K562 (cell line): ENCODE measurements around the gene OR5L1. TPM values are rescaled to one million over a fixed set of nuclear protein-coding genes. Genes with fewer than 3 reads are reported as not detected.

Experiments
- ATAC-seq: fragments of 200-7000 bp; cut with Tn5 transposase; 3 replicates; pipeline ENCODE4 v1.9.1; 2020; ENCODE audit warnings: moderate library complexity
- BruUV-seq: library from RNA; stranded (reverse); fragments of 400-500 nt; replicated peaks from 2 replicates; lab custom pipeline; 2021; lab: Mats Ljungman, UMichigan
- CTCF ChIA-PET: fragments of 300-600 bp; formaldehyde crosslinking; extraction: SDS; loops from one replicate; lab custom pipeline; 2021; ENCODE audit warnings: low intra/inter-chr PET ratio; lab: Yijun Ruan, JAX
- POLR2A ChIA-PET: fragments of 300-600, 350-650 bp; sonication (Branson Sonifier 250); formaldehyde crosslinking; extraction: SDS; loops from one replicate; lab custom pipeline; 2021; ENCODE audit warnings: antibody characterized with exemption, inconsistent platforms; lab: Yijun Ruan, JAX
- DNase-seq, 4 experiments: peaks; one replicate each; pipeline versions ENCODE4 v3.0.0 to v3.0.0-alpha.2; 2011 to 2018; ENCODE audit warnings: low spot score in 3 of 4, mixed read lengths in 3 of 4; ENCODE audit errors: extremely low read depth in 1 of 4
- FAIRE-seq: peaks from 2 replicates; lab custom pipeline; 2011; peaks lifted over from hg19 to GRCh38; lab: Jason Lieb, UNC
- H2AFZ ChIP-seq: 2 replicates; pipeline ENCODE4 v1.6.0; 2011; ENCODE audit warnings: low read depth, low read length, control low read depth, inconsistent platforms
- H3K27ac ChIP-seq: fragments of 200-600 bp; 3 replicates; pipeline ENCODE4 v1.8.0; 2011; ENCODE audit warnings: low read depth, mild to moderate bottlenecking, control low read depth, inconsistent platforms, low read length, moderate library complexity, mixed read lengths; ENCODE audit errors: extremely low read depth
- H3K27me3 ChIP-seq, 2 experiments: fragments of 300-600 bp in 1 of 2; 2 replicates in 1 of 2; 3 replicates in 1 of 2; pipeline versions ENCODE4 v1.6.0 to v1.8.0; 2011; ENCODE audit warnings: inconsistent platforms in 2 of 2, low read length in 2 of 2, mild to moderate bottlenecking in 1 of 2, mixed read lengths in 1 of 2, moderate library complexity in 1 of 2; ENCODE audit not compliant: control insufficient read depth in 2 of 2, insufficient read depth in 2 of 2
- H3K36me3 ChIP-seq: fragments of 300-600 bp; 3 replicates; pipeline ENCODE4 v1.8.0; 2011; ENCODE audit warnings: mild to moderate bottlenecking, low read length, inconsistent platforms; ENCODE audit not compliant: control insufficient read depth, insufficient read depth
- H3K4me1 ChIP-seq, 2 experiments: fragments of 200-600 bp in 1 of 2; replicated peaks in 1 of 2; 2 replicates in 1 of 2; 3 replicates in 1 of 2; pipeline versions ENCODE4 v1.5.1 to v1.8.0; 2011; ENCODE audit warnings: inconsistent platforms in 2 of 2, low read length in 2 of 2, mild to moderate bottlenecking in 1 of 2, mixed read lengths in 1 of 2, moderate library complexity in 1 of 2; ENCODE audit not compliant: control insufficient read depth in 2 of 2, insufficient read depth in 2 of 2
- H3K4me2 ChIP-seq: 2 replicates; pipeline ENCODE4 v1.6.1; 2011; ENCODE audit warnings: low read length, control low read depth, inconsistent platforms, mixed read lengths; ENCODE audit not compliant: insufficient read depth
- H3K4me3 ChIP-seq: fragments of 200-600 bp; sonication (generic), shearing (Covaris generic); 2 replicates; pipeline ENCODE4 v1.5.1; 2016; ENCODE audit warnings: control low read depth, inconsistent platforms
- H3K79me2 ChIP-seq: fragments of 200-600 bp; 3 replicates; pipeline ENCODE4 v1.8.0; 2011; ENCODE audit warnings: low read length, inconsistent platforms; ENCODE audit not compliant: control insufficient read depth, insufficient read depth
- H3K9ac ChIP-seq, 2 experiments: 2 replicates each; pipeline versions ENCODE4 v1.6.0 to v1.6.1; 2011; ENCODE audit warnings: low read depth in 2 of 2, low read length in 2 of 2, control low read depth in 1 of 2, inconsistent platforms in 1 of 2, mild to moderate bottlenecking in 1 of 2, mixed read lengths in 1 of 2; ENCODE audit not compliant: insufficient read depth in 1 of 2
- H3K9me1 ChIP-seq: one replicate; pipeline ENCODE4 v1.6.0; 2011; ENCODE audit warnings: inconsistent platforms, mild to moderate bottlenecking, low read length, moderate library complexity; ENCODE audit not compliant: control insufficient read depth, insufficient read depth
- H3K9me3 ChIP-seq: replicated peaks from 2 replicates; pipeline ENCODE4 v1.5.1; 2011; ENCODE audit warnings: low read depth, low read length, inconsistent platforms; ENCODE audit not compliant: control insufficient read depth, insufficient read depth
- H4K20me1 ChIP-seq: replicated peaks from 2 replicates; pipeline ENCODE4 v1.6.1; 2011; ENCODE audit warnings: low read length, inconsistent platforms, mixed read lengths; ENCODE audit not compliant: control insufficient read depth, insufficient read depth
- CEBPZ ChIP-seq: fragments of 150-350 bp; IDR thresholded peaks from 2 replicates; pipeline ENCODE4 v1.6.1; 2014; ENCODE audit warnings: low read depth, mild to moderate bottlenecking, low read length, borderline replicate concordance
- FOXO4 ChIP-seq: fragments of 450-650 bp; formaldehyde crosslinking; IDR thresholded peaks from 2 replicates; pipeline ENCODE4 v1.4.0; 2020; ENCODE audit warnings: mild to moderate bottlenecking, moderate library complexity
- SAP30 ChIP-seq: fragments of 200-600 bp; sonication (generic); IDR thresholded peaks from 2 replicates; pipeline ENCODE4 v1.6.1; 2012; ENCODE audit warnings: borderline replicate concordance, low read depth, mild to moderate bottlenecking, moderate library complexity, low read length, control low read depth, inconsistent platforms; ENCODE audit not compliant: insufficient read depth, poor library complexity, severe bottlenecking
- SIX5 ChIP-seq, 2 experiments: IDR thresholded peaks; 2 replicates each; pipeline ENCODE4 v1.6.1; 2011; ENCODE audit warnings: low read length in 2 of 2, borderline replicate concordance in 1 of 2, low read depth in 1 of 2, mild to moderate bottlenecking in 1 of 2, moderate library complexity in 1 of 2; ENCODE audit not compliant: insufficient read depth in 1 of 2
- SREBF1 ChIP-seq: fragments of 150-350 bp; IDR thresholded peaks from 2 replicates; pipeline ENCODE4 v1.6.1; 2014; ENCODE audit warnings: antibody characterized with exemption, low read depth, low read length, borderline replicate concordance
- TARDBP ChIP-seq: fragments of 450-650 bp; IDR thresholded peaks from 2 replicates; pipeline ENCODE4 v1.6.1; 2016
- ZFP36 ChIP-seq: fragments of 150-350 bp; IDR thresholded peaks from 2 replicates; pipeline ENCODE4 v1.6.1; 2018; ENCODE audit warnings: low read length, low read depth; ENCODE audit not compliant: partially characterized antibody
- ZNF324 ChIP-seq: fragments of 250-450 bp; sonication (Bioruptor Pico); IDR thresholded peaks from 2 replicates; pipeline ENCODE4 v1.4.0; 2020; ENCODE audit warnings: mild to moderate bottlenecking
- ZNF507 ChIP-seq: conservative IDR thresholded peaks from 2 replicates; pipeline ENCODE4 v1.6.1; 2017; ENCODE audit warnings: missing genetic modification characterization, missing compliant biosample characterization
- WGBS: fragments of 100-300 bp; shearing (Covaris generic); methylation state at CpG from one replicate; pipeline ENCODE4 v1.1.6; 2016; ENCODE audit warnings: low coverage, mixed read lengths; ENCODE audit not compliant: insufficient coverage; ENCODE audit errors: missing lambda C conversion rate; 5-methylcytosine and 5-hydroxymethylcytosine counted together
- in situ Hi-C: fragments of 300-500 bp; cut with MboI; formaldehyde crosslinking; loops from 4 replicates; pipeline ENCODE4 v1.15.0; 2018; ENCODE audit warnings: inconsistent platforms, mixed read lengths
- intact Hi-C: fragments of 100-400 bp; cut with micrococcal nuclease; formaldehyde crosslinking; loops from 2 replicates; pipeline ENCODE4 v1.14.2; 2022
- polyA plus RNA-seq, 8 experiments: library from polyadenylated mRNA; depleted of rRNA in 4 of 8; stranded (reverse) in 5 of 8; unstranded in 3 of 8; fragments of >200 nt; fragmentation: Nextera tagmentation in 2 of 8; fragmentation: Illumina TruSeq in 1 of 8; extraction: Ambion mirVana in 2 of 8; extraction: Trizol in 1 of 8; gene quantifications; 2 replicates each; pipeline versions ENCODE4 v1.2.1 to v1.2.3, GENCODE V29; 2011 to 2014; ENCODE audit warnings: inconsistent platforms in 1 of 8, missing spikeins in 1 of 8
- total RNA-seq, 7 experiments: library from RNA; depleted of rRNA in 6 of 7; stranded (reverse); fragments of >200 nt in 6 of 7; fragmentation: Illumina TruSeq in 2 of 7; extraction: Trizol in 2 of 7; gene quantifications; 2 replicates each; pipeline versions ENCODE4 v1.2.1 to v1.2.3, GENCODE V29; 2011 to 2021; ENCODE audit warnings: low replicate concordance in 1 of 7
- TF ChIP-seq, protein P1 (sequence below): fragments of 450-650 bp; IDR thresholded peaks from 2 replicates; pipeline ENCODE4 v1.7.0; 2016; ENCODE audit warnings: borderline replicate concordance
- TF ChIP-seq, protein P2 (sequence below): fragments of 250-450 bp; sonication (Bioruptor Pico); IDR thresholded peaks from 2 replicates; pipeline ENCODE4 v1.8.0; 2022; ENCODE audit warnings: inconsistent platforms, mild to moderate bottlenecking, moderate library complexity, borderline replicate concordance

Gene OR5L1
- total and polyA plus RNA-seq, 9 of the 15 experiments (the other 6 are each of a cell fraction or from before 2014, with no cell fraction given), result not detected

- 0% methylated on average over 1 of the region's 1 CpG for WGBS
- intact Hi-C loops, result no loop called here
- FAIRE-seq (no peak), DNase-seq (no peak), ATAC-seq (no peak)
- POLR2A ChIA-PET, result no interaction called here
- no peaks in the 10 kb centered on the region for H4K20me1 ChIP-seq
- CTCF ChIA-PET, result no interaction called here
- H2AFZ ChIP-seq, result no peak overlapping the region
- 0 out of 2 replicates have a peak, but pooled peaks cover 2% of the 10 kb centered on the region for H3K9me3 ChIP-seq
- no TSS peak for BruUV-seq
- H3K9ac ChIP-seq, result no peak overlapping the region
- no peak overlapping the region for H3K4me2 ChIP-seq
- H3K9me1 ChIP-seq, result no peaks in the 10 kb centered on the region
- no peak overlapping the region for H3K27ac ChIP-seq
- no peaks in the 10 kb centered on the region for H3K4me1 ChIP-seq
- no peak overlapping the region for H3K4me3 ChIP-seq
- no peaks in the 10 kb centered on the region for H3K36me3 ChIP-seq
- no peaks in the 10 kb centered on the region for H3K27me3 ChIP-seq
- TF ChIP-seq TARDBP (no peak), CEBPZ (no peak), ZNF507 (tag) (no peak), ZFP36 (no peak), SIX5 (IDR thresholded peaks at IDR 0.05; ENCODE audit: borderline replicate concordance in 1 of 2, insufficient read depth in 1 of 2, low read depth in 1 of 2, low read length in 2 of 2) (no peak), SAP30 (no peak), ZNF324 (CRISPR knock-in tag) (no peak), FOXO4 (no peak), SREBF1 (no peak)
- TF ChIP-seq, protein P1, sequence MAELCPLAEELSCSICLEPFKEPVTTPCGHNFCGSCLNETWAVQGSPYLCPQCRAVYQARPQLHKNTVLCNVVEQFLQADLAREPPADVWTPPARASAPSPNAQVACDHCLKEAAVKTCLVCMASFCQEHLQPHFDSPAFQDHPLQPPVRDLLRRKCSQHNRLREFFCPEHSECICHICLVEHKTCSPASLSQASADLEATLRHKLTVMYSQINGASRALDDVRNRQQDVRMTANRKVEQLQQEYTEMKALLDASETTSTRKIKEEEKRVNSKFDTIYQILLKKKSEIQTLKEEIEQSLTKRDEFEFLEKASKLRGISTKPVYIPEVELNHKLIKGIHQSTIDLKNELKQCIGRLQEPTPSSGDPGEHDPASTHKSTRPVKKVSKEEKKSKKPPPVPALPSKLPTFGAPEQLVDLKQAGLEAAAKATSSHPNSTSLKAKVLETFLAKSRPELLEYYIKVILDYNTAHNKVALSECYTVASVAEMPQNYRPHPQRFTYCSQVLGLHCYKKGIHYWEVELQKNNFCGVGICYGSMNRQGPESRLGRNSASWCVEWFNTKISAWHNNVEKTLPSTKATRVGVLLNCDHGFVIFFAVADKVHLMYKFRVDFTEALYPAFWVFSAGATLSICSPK, result no peak
- TF ChIP-seq, protein P2, sequence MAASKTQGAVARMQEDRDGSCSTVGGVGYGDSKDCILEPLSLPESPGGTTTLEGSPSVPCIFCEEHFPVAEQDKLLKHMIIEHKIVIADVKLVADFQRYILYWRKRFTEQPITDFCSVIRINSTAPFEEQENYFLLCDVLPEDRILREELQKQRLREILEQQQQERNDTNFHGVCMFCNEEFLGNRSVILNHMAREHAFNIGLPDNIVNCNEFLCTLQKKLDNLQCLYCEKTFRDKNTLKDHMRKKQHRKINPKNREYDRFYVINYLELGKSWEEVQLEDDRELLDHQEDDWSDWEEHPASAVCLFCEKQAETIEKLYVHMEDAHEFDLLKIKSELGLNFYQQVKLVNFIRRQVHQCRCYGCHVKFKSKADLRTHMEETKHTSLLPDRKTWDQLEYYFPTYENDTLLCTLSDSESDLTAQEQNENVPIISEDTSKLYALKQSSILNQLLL (CRISPR knock-in tag), result no peak
- in situ Hi-C loops, result no loop called here
- no peaks in the 10 kb centered on the region for H3K79me2 ChIP-seq
Measured at GRCh38 chr11:55854704-55855103, 43.5 kb downstream of the OR5L1 start.
